HCT116 (cell line): ENCODE data around the gene NOC4L.

Source experiments
- CTCF ChIP-seq, 3 experiments: fragments of 200-600 bp in 1 of 3; sonication (generic) in 1 of 3; IDR thresholded peaks in 2 of 3; conservative IDR thresholded peaks in 1 of 3; 2 replicates each; pipeline ENCODE4 v1.5.1; 2012 to 2017; ENCODE audit warnings: low read depth in 2 of 3, low read length in 2 of 3, antibody characterized with exemption in 1 of 3, borderline replicate concordance in 1 of 3, control low read depth in 1 of 3, mild to moderate bottlenecking in 1 of 3, mixed read lengths in 1 of 3, mixed run types in 1 of 3, moderate library complexity in 1 of 3; ENCODE audit not compliant: insufficient read depth in 1 of 3
- EZH2phosphoT487 ChIP-seq: fragments of 200-600 bp; IDR thresholded peaks from 2 replicates; pipeline ENCODE4 v1.6.1; 2018; ENCODE audit warnings: antibody characterized with exemption, borderline replicate concordance
- POLR2AphosphoS5 ChIP-seq: IDR thresholded peaks from 2 replicates; pipeline ENCODE4 v1.6.1; 2011; ENCODE audit warnings: mild to moderate bottlenecking, low read depth, low read length, moderate library complexity

GRCh38 chr12:132186208-132186856, 42.1 kb downstream of the NOC4L start:
- TF ChIP-seq EZH2phosphoT487 (no peak), CTCF (IDR thresholded peaks at IDR 0.05 in 2 of 3, conservative IDR thresholded peaks at IDR 0.05 in 1 of 3; ENCODE audit: borderline replicate concordance in 1 of 3, insufficient read depth in 1 of 3, low read depth in 2 of 3, low read length in 2 of 3) (no peak), POLR2AphosphoS5 (no peak)
